BJ (cell line): ENCODE results near the gene IL22RA1. TPM values are rescaled to one million over a fixed set of nuclear protein-coding genes. Genes with fewer than 3 reads are reported as not detected.

Experiments used
- CTCF ChIA-PET: fragments of 350-600 bp; formaldehyde crosslinking; extraction: SDS; loops from one replicate; lab custom pipeline; 2021; ENCODE audit warnings: antibody characterized with exemption, inconsistent platforms; lab: Yijun Ruan, JAX
- POLR2A ChIA-PET: fragments of 300-600 bp; sonication (Branson Sonifier 250); formaldehyde crosslinking; extraction: SDS; loops from one replicate; lab custom pipeline; 2021; ENCODE audit warnings: antibody characterized with exemption; lab: Charles Lee
- DNase-seq: peaks from one replicate; pipeline ENCODE4 v3.0.0-alpha.2; 2011; ENCODE audit warnings: low read depth
- H3K27me3 ChIP-seq: 2 replicates; pipeline ENCODE4 v1.6.0; 2011; ENCODE audit warnings: low read length; ENCODE audit not compliant: control insufficient read depth, insufficient read depth
- H3K36me3 ChIP-seq: 2 replicates; pipeline ENCODE4 v1.5.1; 2011; ENCODE audit warnings: low read length; ENCODE audit not compliant: control insufficient read depth, insufficient read depth
- H3K4me3 ChIP-seq: 2 replicates; pipeline ENCODE4 v1.5.1; 2011; ENCODE audit warnings: low read depth, mild to moderate bottlenecking, control low read depth, low read length
- polyA plus RNA-seq: library from polyadenylated mRNA; depleted of rRNA; stranded (reverse); fragments of >200 nt; gene quantifications from 2 replicates; pipeline ENCODE4 v1.2.3, GENCODE V29; 2011
- TF ChIP-seq, protein P1 (sequence below): IDR thresholded peaks from 2 replicates; pipeline ENCODE4 v1.5.1; 2011; ENCODE audit warnings: low read depth, mild to moderate bottlenecking, control low read depth, inconsistent platforms, low read length, moderate library complexity; ENCODE audit not compliant: insufficient read depth

The IL22RA1 gene
- polyA plus RNA-seq, 1 experiment = not detected

DNA sequence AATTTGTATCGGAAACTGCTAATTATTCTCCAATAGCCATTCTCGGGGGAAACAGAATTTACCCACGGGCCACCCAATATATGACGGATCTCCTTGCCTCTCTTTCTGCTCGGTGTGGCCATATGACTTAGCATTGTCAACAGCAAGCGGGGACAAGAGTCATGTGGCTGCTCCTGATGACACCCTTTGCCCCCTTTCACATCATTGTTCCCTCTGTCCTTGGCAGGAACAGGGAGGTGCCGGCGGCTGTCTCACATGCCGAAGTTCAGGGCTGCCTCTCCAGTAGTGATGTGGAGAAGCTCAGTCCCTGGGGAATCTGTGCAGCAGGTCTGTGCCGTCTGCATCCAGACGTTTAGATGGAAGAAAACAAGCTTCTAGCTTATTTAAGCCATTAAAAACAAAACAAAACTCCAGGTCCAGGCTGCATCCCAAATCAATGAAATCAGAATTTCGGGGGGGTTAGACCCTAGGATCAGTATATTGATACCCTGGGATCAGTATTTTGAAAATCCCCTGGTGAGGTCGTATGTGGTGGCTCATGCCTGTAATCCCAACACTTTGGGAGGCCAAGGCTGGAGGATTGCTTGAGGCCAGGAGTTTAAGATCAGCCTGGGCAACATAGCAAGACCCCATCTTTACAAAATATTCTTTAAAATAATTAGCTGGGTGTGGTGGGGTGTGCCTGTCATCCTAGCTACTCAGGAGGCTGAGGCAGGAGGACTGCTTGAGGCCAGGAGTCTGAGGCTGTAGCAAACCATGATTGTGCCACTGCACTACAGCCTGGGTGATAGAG lies 41.8 kb downstream of the IL22RA1 start:
- ChIA-PET POLR2A (no interaction called here), CTCF (interaction anchor here (1.0 kb wide), 1 partner anchor 11 kb away, joined by 4 read pairs; the partner anchor contains the start of gene MYOM3)
- Histone ChIP-seq H3K27me3 (peaks cover 2% of the 10 kb centered on the region), H3K36me3 (no peaks in the 10 kb centered on the region), H3K4me3 (no peak overlapping the region)
- no peak for DNase-seq
- TF ChIP-seq, protein P1, sequence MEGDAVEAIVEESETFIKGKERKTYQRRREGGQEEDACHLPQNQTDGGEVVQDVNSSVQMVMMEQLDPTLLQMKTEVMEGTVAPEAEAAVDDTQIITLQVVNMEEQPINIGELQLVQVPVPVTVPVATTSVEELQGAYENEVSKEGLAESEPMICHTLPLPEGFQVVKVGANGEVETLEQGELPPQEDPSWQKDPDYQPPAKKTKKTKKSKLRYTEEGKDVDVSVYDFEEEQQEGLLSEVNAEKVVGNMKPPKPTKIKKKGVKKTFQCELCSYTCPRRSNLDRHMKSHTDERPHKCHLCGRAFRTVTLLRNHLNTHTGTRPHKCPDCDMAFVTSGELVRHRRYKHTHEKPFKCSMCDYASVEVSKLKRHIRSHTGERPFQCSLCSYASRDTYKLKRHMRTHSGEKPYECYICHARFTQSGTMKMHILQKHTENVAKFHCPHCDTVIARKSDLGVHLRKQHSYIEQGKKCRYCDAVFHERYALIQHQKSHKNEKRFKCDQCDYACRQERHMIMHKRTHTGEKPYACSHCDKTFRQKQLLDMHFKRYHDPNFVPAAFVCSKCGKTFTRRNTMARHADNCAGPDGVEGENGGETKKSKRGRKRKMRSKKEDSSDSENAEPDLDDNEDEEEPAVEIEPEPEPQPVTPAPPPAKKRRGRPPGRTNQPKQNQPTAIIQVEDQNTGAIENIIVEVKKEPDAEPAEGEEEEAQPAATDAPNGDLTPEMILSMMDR = no peak

DNA sequence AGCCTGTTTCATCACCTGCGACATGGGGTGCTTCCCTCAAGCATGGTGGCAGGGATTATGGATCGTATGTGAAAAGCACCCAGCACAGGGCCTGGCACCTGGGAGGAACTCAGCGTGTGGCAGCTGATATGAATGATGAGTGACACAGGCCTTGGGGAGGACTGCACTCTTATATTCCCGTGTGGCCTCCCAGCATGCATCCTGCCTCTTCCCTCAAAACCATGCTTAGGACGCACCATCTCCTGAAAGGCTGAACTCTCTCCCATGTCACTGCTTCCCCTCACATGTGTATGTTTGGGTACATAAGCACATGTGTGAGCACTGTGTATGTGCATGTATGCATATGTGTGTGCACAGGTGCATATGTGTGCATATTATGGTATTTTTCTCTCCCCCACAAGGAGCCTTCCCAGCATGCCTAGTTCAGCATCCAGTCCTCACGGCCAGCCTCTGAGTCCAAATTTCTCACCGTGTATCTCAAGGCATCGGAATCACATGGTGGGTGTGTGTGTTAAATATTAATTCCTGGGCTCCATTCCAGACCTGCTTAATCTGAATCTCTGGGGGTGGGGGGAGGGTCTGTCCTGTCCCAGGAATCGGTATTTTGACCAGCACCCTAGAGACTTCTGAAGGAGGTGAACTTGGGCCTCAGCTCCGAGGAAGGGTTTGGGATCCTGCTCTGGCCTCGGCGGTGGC lies 43.8 kb downstream of the IL22RA1 start:
- DNase-seq = no peak
- Histone ChIP-seq H3K36me3 (no peaks in the 10 kb centered on the region), H3K27me3 (peaks cover 2% of the 10 kb centered on the region), H3K4me3 (no peak overlapping the region)
- POLR2A ChIA-PET = no interaction called here
- CTCF ChIA-PET = no interaction called here
- TF ChIP-seq, protein P1 = no peak

DNA sequence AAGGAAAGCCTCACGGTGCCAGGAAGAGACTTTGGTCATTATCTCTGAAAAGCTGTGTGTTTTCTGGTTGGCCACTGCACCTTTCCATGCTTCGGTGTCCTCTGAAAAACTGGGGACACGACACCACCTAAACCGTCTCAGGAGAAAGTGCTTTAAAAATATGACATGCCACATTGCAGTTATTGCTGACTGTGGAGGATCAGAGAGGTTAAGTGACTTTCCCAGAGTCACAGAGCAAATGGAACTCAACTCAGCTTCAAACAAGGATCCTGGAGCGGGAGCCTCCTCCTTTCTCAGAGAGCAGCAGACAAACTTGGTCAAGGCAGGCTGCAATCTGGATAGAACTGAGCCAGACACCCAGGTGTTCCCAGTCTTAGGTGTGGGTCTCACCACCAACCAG lies 44.8 kb downstream of the IL22RA1 start:
- CTCF ChIA-PET = no interaction called here
- POLR2A ChIA-PET = no interaction called here
- Histone ChIP-seq H3K27me3 (peaks cover 2% of the 10 kb centered on the region), H3K36me3 (no peaks in the 10 kb centered on the region), H3K4me3 (no peak overlapping the region)
- DNase-seq = no peak
- TF ChIP-seq, protein P1 = no peak

DNA sequence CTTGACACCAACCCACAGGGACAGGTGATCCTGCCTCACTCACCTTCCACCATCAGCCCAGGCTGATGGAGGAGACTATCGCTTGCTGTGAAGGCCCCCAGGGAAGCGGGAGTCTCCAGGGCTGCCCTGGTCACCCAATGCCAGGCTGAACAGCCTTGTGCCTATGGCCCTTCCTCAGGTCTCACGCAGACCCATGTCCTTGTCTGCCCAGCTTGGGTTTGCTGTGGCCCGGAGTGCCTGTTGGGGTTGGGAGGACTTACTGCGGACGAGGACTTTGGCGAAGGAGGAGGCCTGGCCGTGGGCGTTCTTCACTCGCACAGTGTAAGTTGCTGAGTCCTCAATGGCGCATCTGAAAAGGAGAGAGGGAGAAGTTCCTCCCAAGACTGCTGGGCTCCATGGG lies 45.3 kb downstream of the IL22RA1 start:
- ChIA-PET POLR2A (no interaction called here), CTCF (no interaction called here)
- DNase-seq = no peak
- no peak overlapping the region for H3K4me3 ChIP-seq
- TF ChIP-seq, protein P1 = no peak
- no peaks in the 10 kb centered on the region for H3K36me3 ChIP-seq
- peaks cover 2% of the 10 kb centered on the region for H3K27me3 ChIP-seq

DNA sequence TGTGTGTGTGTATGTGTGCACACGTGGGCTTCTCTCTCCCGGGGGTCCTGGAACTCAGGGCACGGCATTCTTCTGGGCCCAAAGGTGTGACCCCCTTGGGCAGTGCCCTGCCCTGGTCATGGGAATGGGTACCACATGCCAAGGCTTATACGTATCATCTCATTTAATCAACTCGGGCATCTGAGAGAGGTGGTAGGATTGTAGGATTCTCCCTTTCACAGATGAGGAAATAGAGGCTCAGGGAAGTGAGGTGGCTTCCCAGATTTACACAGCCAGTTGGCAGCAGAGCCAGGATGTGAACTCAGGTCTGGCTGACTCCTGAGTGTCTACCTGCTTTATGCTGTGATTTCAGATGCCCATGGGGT lies 46.2 kb downstream of the IL22RA1 start:
- TF ChIP-seq, protein P1 = no peak
- H3K4me3 ChIP-seq = no peak overlapping the region
- H3K27me3 ChIP-seq = no peaks in the 10 kb centered on the region; the same call in none of the 2 replicates
- ChIA-PET CTCF (no interaction called here), POLR2A (no interaction called here)
- DNase-seq = no peak
- H3K36me3 ChIP-seq = no peaks in the 10 kb centered on the region
